SK-N-SH (cell line): ENCODE measurements around the gene SPATA32. TPM values are rescaled to one million over a fixed set of nuclear protein-coding genes. Genes with fewer than 3 reads are reported as not detected.

Source experiments
- CTCF ChIA-PET: fragments of 300-600, 350-600 bp; formaldehyde crosslinking; extraction: SDS; loops from one replicate; lab custom pipeline; 2021; lab: Yijun Ruan, JAX
- POLR2A ChIA-PET: fragments of 350-600 bp; sonication (Branson Sonifier 250); formaldehyde crosslinking; extraction: SDS; loops from one replicate; lab custom pipeline; 2020; ENCODE audit warnings: antibody characterized with exemption, inconsistent platforms; lab: Yijun Ruan, JAX
- DNase-seq: peaks from one replicate; pipeline ENCODE4 v3.0.0; 2012
- H2AFZ ChIP-seq: fragments of 200-600 bp; sonication (generic); 2 replicates; pipeline ENCODE4 v1.8.1; 2016; ENCODE audit warnings: antibody characterized with exemption, mild to moderate bottlenecking, low read depth
- H3F3A ChIP-seq: fragments of 200-600 bp; sonication (generic); replicated peaks from 2 replicates; pipeline ENCODE3; 2016; ENCODE audit warnings: antibody characterized with exemption, mild to moderate bottlenecking; ENCODE audit not compliant: insufficient read depth
- H3K27ac ChIP-seq, 2 experiments: fragments of 200-500 bp in 1 of 2; fragments of 200-600 bp in 1 of 2; sonication (Bioruptor generic) in 1 of 2; sonication (generic), shearing (Covaris generic) in 1 of 2; 2 replicates each; pipeline versions ENCODE4 v1.5.1 to v1.6.1; 2014 to 2016; ENCODE audit warnings: low read depth in 2 of 2, inconsistent platforms in 1 of 2, low read length in 1 of 2, mild to moderate bottlenecking in 1 of 2, mixed read lengths in 1 of 2
- H3K27me3 ChIP-seq: fragments of 200-600 bp; sonication (generic), shearing (Covaris generic); 2 replicates; pipeline ENCODE4 v1.6.1; 2016; ENCODE audit warnings: mixed run types; ENCODE audit not compliant: insufficient read depth
- H3K36me3 ChIP-seq, 2 experiments: fragments of 200-500 bp in 1 of 2; fragments of 200-600 bp in 1 of 2; sonication (Bioruptor generic) in 1 of 2; sonication (generic) in 1 of 2; replicated peaks in 1 of 2; 2 replicates each; pipeline versions ENCODE3 to v1.5.1; 2014 to 2016; ENCODE audit warnings: low read length in 1 of 2, mild to moderate bottlenecking in 1 of 2; ENCODE audit not compliant: insufficient read depth in 2 of 2, control insufficient read depth in 1 of 2
- H3K4me1 ChIP-seq, 2 experiments: fragments of 200-500 bp in 1 of 2; fragments of 200-600 bp in 1 of 2; sonication (Bioruptor generic) in 1 of 2; sonication (generic), shearing (Covaris generic) in 1 of 2; 2 replicates each; pipeline versions ENCODE4 v1.5.1 to v1.6.1; 2014 to 2016; ENCODE audit warnings: low read depth in 1 of 2, low read length in 1 of 2, mixed run types in 1 of 2; ENCODE audit not compliant: insufficient read depth in 2 of 2, control insufficient read depth in 1 of 2
- H3K4me2 ChIP-seq: fragments of 200-600 bp; sonication (generic), shearing (Covaris generic); 2 replicates; pipeline ENCODE4 v1.6.1; 2017; ENCODE audit warnings: mixed run types
- H3K4me3 ChIP-seq, 2 experiments: fragments of 200-500 bp in 1 of 2; fragments of 200-600 bp in 1 of 2; sonication (Bioruptor generic) in 1 of 2; sonication (generic), shearing (Covaris generic) in 1 of 2; 2 replicates each; pipeline versions ENCODE4 v1.5.1 to v1.8.1; 2014 to 2016; ENCODE audit warnings: low read depth in 2 of 2, inconsistent platforms in 1 of 2, low read length in 1 of 2, mild to moderate bottlenecking in 1 of 2, mixed read lengths in 1 of 2, moderate library complexity in 1 of 2
- H3K79me2 ChIP-seq: fragments of 200-600 bp; sonication (generic); 2 replicates; pipeline ENCODE4 v1.8.1; 2017; ENCODE audit warnings: mild to moderate bottlenecking; ENCODE audit not compliant: insufficient read depth
- H3K9ac ChIP-seq: fragments of 200-600 bp; sonication (generic); 2 replicates; pipeline ENCODE4 v1.6.1; 2017; ENCODE audit warnings: mixed run types
- H3K9me2 ChIP-seq: fragments of 200-600 bp; sonication (generic); 2 replicates; pipeline ENCODE4 v1.6.1; 2017; ENCODE audit warnings: mixed run types
- H3K9me3 ChIP-seq: fragments of 200-600 bp; sonication (generic); 2 replicates; pipeline ENCODE4 v1.6.1; 2017; ENCODE audit warnings: mixed run types, mild to moderate bottlenecking, moderate library complexity
- H4K20me1 ChIP-seq: fragments of 200-600 bp; sonication (generic); 2 replicates; pipeline ENCODE4 v1.6.1; 2017; ENCODE audit warnings: mild to moderate bottlenecking, mixed run types; ENCODE audit not compliant: insufficient read depth
- CHD2 ChIP-seq: fragments of 150-350 bp; IDR thresholded peaks from 2 replicates; pipeline ENCODE4 v1.6.1; 2018; ENCODE audit warnings: low read length; ENCODE audit not compliant: partially characterized antibody
- EZH2phosphoT487 ChIP-seq: fragments of 200-600 bp; sonication (generic); IDR thresholded peaks from 2 replicates; pipeline ENCODE4 v1.6.1; 2017; ENCODE audit warnings: low read depth, mixed run types, mild to moderate bottlenecking, antibody characterized with exemption, moderate library complexity, borderline replicate concordance
- FOXJ3 ChIP-seq: sonication (generic); formaldehyde crosslinking; IDR thresholded peaks from 2 replicates; pipeline ENCODE4 v1.5.1; 2020; ENCODE audit warnings: mild to moderate bottlenecking, missing genetic modification reagents
- FOXM1 ChIP-seq: IDR thresholded peaks from 2 replicates; pipeline ENCODE4 v1.4.0; 2012; ENCODE audit warnings: low read depth, mild to moderate bottlenecking
- IRF3 ChIP-seq: fragments of 150-350 bp; IDR thresholded peaks from 2 replicates; pipeline ENCODE4 v1.6.1; 2016; ENCODE audit warnings: mild to moderate bottlenecking, low read depth, low read length
- MAX ChIP-seq: IDR thresholded peaks from 2 replicates; pipeline ENCODE4 v1.4.0; 2012; ENCODE audit warnings: low read depth
- MEF2A ChIP-seq: IDR thresholded peaks from 2 replicates; pipeline ENCODE4 v1.4.0; 2012; ENCODE audit warnings: low read depth, borderline replicate concordance
- NFIC ChIP-seq: IDR thresholded peaks from 2 replicates; pipeline ENCODE4 v1.4.0; 2012; ENCODE audit warnings: borderline replicate concordance
- PBX3 ChIP-seq: IDR thresholded peaks from 2 replicates; pipeline ENCODE4; 2012
- RFX5 ChIP-seq: IDR thresholded peaks from 2 replicates; pipeline ENCODE4 v1.6.1; 2012; ENCODE audit warnings: mild to moderate bottlenecking, improper control_type of control experiment, low read length
- RXRA ChIP-seq: IDR thresholded peaks from 2 replicates; pipeline ENCODE4 v1.4.0; 2012; ENCODE audit warnings: low read depth, mild to moderate bottlenecking, borderline replicate concordance
- SMC3 ChIP-seq: IDR thresholded peaks from 2 replicates; pipeline ENCODE4 v1.6.1; 2012; ENCODE audit warnings: low read depth, low read length, improper control_type of control experiment
- USF1 ChIP-seq: IDR thresholded peaks from 2 replicates; pipeline ENCODE4 v1.4.0; 2012; ENCODE audit warnings: low read depth, borderline replicate concordance
- ZBTB33 ChIP-seq: IDR thresholded peaks from 2 replicates; pipeline ENCODE4 v1.4.0; 2012; ENCODE audit warnings: low read depth, borderline replicate concordance
- WGBS: methylation state at CpG from one replicate; pipeline ENCODE4 v1.1.6; 2017; ENCODE audit warnings: low lambda C conversion rate; 5-methylcytosine and 5-hydroxymethylcytosine counted together
- polyA plus RNA-seq, 3 experiments: library from polyadenylated mRNA; depleted of rRNA; stranded (reverse); fragments of >200 nt; gene quantifications; 2 replicates each; pipeline ENCODE4 v1.2.3, GENCODE V29; 2012

SPATA32 gene
- polyA plus RNA-seq, 1 of the 3 experiments (the other 2 are of a cell fraction): not detected

- 0 out of 2 replicates have a peak within 1 kb of the TSS, but pooled peaks have one; percentile 11 for H3K9ac ChIP-seq
- peak within 1 kb of the TSS; percentile 76; the same call in 1 of the 2 replicates for H2AFZ ChIP-seq
- no peak within 1 kb of the TSS for H3K27ac ChIP-seq
- 21% methylated on average over 40 of the region's 98 CpGs for WGBS
- peak; percentile 71 for DNase-seq
- POLR2A ChIA-PET: interaction anchor here (1.1 kb wide), 1 partner anchor 73 kb away, joined by 3 read pairs; the partner anchor contains the start of gene HEXIM1
- H3K9me2 ChIP-seq: no peaks in the 10 kb centered on the region
- H3K4me2 ChIP-seq: peak within 1 kb of the TSS; percentile 67
- peak within 1 kb of the TSS; percentile 54 to 56 for H3K4me3 ChIP-seq
- H3K4me1 ChIP-seq: peaks cover 0 to 33% of the 10 kb centered on the region in 2 experiments; a peak in 1 of 4 replicates
- H4K20me1 ChIP-seq: no peaks in the 10 kb centered on the region
- H3K79me2 ChIP-seq: no peaks in the 10 kb centered on the region
- H3K36me3 ChIP-seq: no peaks in the 10 kb centered on the region
- no peaks in the 10 kb centered on the region for H3K27me3 ChIP-seq
- TF ChIP-seq SMC3: no peak
- TF ChIP-seq EZH2phosphoT487: no peak
- no peak for TF ChIP-seq NFIC
- no peak for TF ChIP-seq USF1
- no peak for TF ChIP-seq MEF2A
- no peak for TF ChIP-seq CHD2
- TF ChIP-seq FOXM1: no peak
- no peak for TF ChIP-seq RFX5
- no peak for TF ChIP-seq IRF3
- TF ChIP-seq RXRA: no peak
- no peak for TF ChIP-seq FOXJ3 (CRISPR knock-in tag)
- no peak for TF ChIP-seq ZBTB33
- TF ChIP-seq MAX: no peak
- TF ChIP-seq PBX3: no peak
- H3F3A ChIP-seq: peaks cover 14% of the 10 kb centered on the region
- CTCF ChIA-PET: interaction anchor here (1.0 to 16.2 kb wide), 7 partner anchors 10 to 207 kb away, joined by 3 to 260 read pairs (median 47); partner anchors contain the start of gene ACBD4
- H3K9me3 ChIP-seq: no peaks in the 10 kb centered on the region
Measured at GRCh38 chr17:45221081-45222013, 40.5 kb downstream of the SPATA32 start, which contains the start of gene FMNL1. Gene FMNL1, plus strand, starts transcription at chr17:45221885. Its CDS starts 240 bp downstream, at chr17:45222125.
